G401.6 (cell line): Measurements from ENCODE around the gene DHX36.

ENCODE experiments used
- FAIRE-seq: peaks from 2 replicates; lab custom pipeline; 2012; peaks lifted over from hg19 to GRCh38; lab: Jason Lieb, UNC

Gene DHX36

GRCh38 chr3:154323891-154324738 lies at the start of gene DHX36:
DHX36 (minus strand) TSS chr3:154324487; CDS start chr3:154324416, 71 bp downstream.
- peak; percentile 72 for FAIRE-seq

- no peak for FAIRE-seq
Measured at GRCh38 chr3:154367221-154367620, 42.9 kb upstream of the DHX36 start.

GRCh38 chr3:154364849-154365248 lies 40.6 kb upstream of the DHX36 start:
- FAIRE-seq: no peak

- FAIRE-seq: no peak
Measured at GRCh38 chr3:154361099-154361498, 36.8 kb upstream of the DHX36 start.

GRCh38 chr3:154356009-154356408 lies 31.7 kb upstream of the DHX36 start:
- FAIRE-seq: no peak

GRCh38 chr3:154349223-154349622 lies 24.9 kb upstream of the DHX36 start:
- no peak for FAIRE-seq

- no peak for FAIRE-seq
Measured at GRCh38 chr3:154345422-154346122, 21.3 kb upstream of the DHX36 start.

- FAIRE-seq: no peak
Measured at GRCh38 chr3:154338570-154338969, 14.3 kb upstream of the DHX36 start.

GRCh38 chr3:154338008-154338407 lies 13.7 kb upstream of the DHX36 start:
- no peak for FAIRE-seq

GRCh38 chr3:154334973-154335420 lies 10.7 kb upstream of the DHX36 start:
- peak; percentile 95 for FAIRE-seq

- no peak for FAIRE-seq
Measured at GRCh38 chr3:154327871-154328270, 3.6 kb upstream of the DHX36 start.

- FAIRE-seq: no peak
Measured at GRCh38 chr3:154324919-154325318, 632 bp upstream of the DHX36 start.

GRCh38 chr3:154316974-154317767 lies 7.1 kb downstream of the DHX36 start:
- no peak for FAIRE-seq

- FAIRE-seq: no peak
Measured at GRCh38 chr3:154314152-154314551, 10.1 kb downstream of the DHX36 start.

GRCh38 chr3:154310840-154311239 lies 13.4 kb downstream of the DHX36 start:
- FAIRE-seq: no peak

- no peak for FAIRE-seq
Measured at GRCh38 chr3:154307363-154307762, 16.9 kb downstream of the DHX36 start.

GRCh38 chr3:154304936-154305335 lies 19.4 kb downstream of the DHX36 start:
- no peak for FAIRE-seq

- FAIRE-seq: no peak
Measured at GRCh38 chr3:154304116-154304786, 20.0 kb downstream of the DHX36 start.

- no peak for FAIRE-seq
Measured at GRCh38 chr3:154301561-154301960, 22.7 kb downstream of the DHX36 start.

GRCh38 chr3:154294016-154294415 lies 30.3 kb downstream of the DHX36 start:
- no peak for FAIRE-seq

GRCh38 chr3:154290187-154290586 lies 34.1 kb downstream of the DHX36 start:
- FAIRE-seq: no peak

GRCh38 chr3:154285221-154285620 lies 39.1 kb downstream of the DHX36 start:
- FAIRE-seq: no peak
